K562 (cell line): ENCODE data around the gene GBP5. TPM values are rescaled to one million over a fixed set of nuclear protein-coding genes. Genes with fewer than 3 reads are reported as not detected.

ENCODE experiments used
- ATAC-seq: fragments of 200-7000 bp; cut with Tn5 transposase; 3 replicates; pipeline ENCODE4 v1.9.1; 2020; ENCODE audit warnings: moderate library complexity
- BruUV-seq: library from RNA; stranded (reverse); fragments of 400-500 nt; replicated peaks from 2 replicates; lab custom pipeline; 2021; lab: Mats Ljungman, UMichigan
- CTCF ChIA-PET: fragments of 300-600 bp; formaldehyde crosslinking; extraction: SDS; loops from one replicate; lab custom pipeline; 2021; ENCODE audit warnings: low intra/inter-chr PET ratio; lab: Yijun Ruan, JAX
- POLR2A ChIA-PET: fragments of 300-600, 350-650 bp; sonication (Branson Sonifier 250); formaldehyde crosslinking; extraction: SDS; loops from one replicate; lab custom pipeline; 2021; ENCODE audit warnings: antibody characterized with exemption, inconsistent platforms; lab: Yijun Ruan, JAX
- DNase-seq, 4 experiments: peaks; one replicate each; pipeline versions ENCODE4 v3.0.0 to v3.0.0-alpha.2; 2011 to 2018; ENCODE audit warnings: low spot score in 3 of 4, mixed read lengths in 3 of 4; ENCODE audit errors: extremely low read depth in 1 of 4
- FAIRE-seq: peaks from 2 replicates; lab custom pipeline; 2011; peaks lifted over from hg19 to GRCh38; lab: Jason Lieb, UNC
- H2AFZ ChIP-seq: 2 replicates; pipeline ENCODE4 v1.6.0; 2011; ENCODE audit warnings: low read depth, low read length, control low read depth, inconsistent platforms
- H3K27ac ChIP-seq: fragments of 200-600 bp; 3 replicates; pipeline ENCODE4 v1.8.0; 2011; ENCODE audit warnings: low read depth, mild to moderate bottlenecking, control low read depth, inconsistent platforms, low read length, moderate library complexity, mixed read lengths; ENCODE audit errors: extremely low read depth
- H3K27me3 ChIP-seq, 2 experiments: fragments of 300-600 bp in 1 of 2; 2 replicates in 1 of 2; 3 replicates in 1 of 2; pipeline versions ENCODE4 v1.6.0 to v1.8.0; 2011; ENCODE audit warnings: inconsistent platforms in 2 of 2, low read length in 2 of 2, mild to moderate bottlenecking in 1 of 2, mixed read lengths in 1 of 2, moderate library complexity in 1 of 2; ENCODE audit not compliant: control insufficient read depth in 2 of 2, insufficient read depth in 2 of 2
- H3K36me3 ChIP-seq: fragments of 300-600 bp; 3 replicates; pipeline ENCODE4 v1.8.0; 2011; ENCODE audit warnings: mild to moderate bottlenecking, low read length, inconsistent platforms; ENCODE audit not compliant: control insufficient read depth, insufficient read depth
- H3K4me1 ChIP-seq, 2 experiments: fragments of 200-600 bp in 1 of 2; replicated peaks in 1 of 2; 2 replicates in 1 of 2; 3 replicates in 1 of 2; pipeline versions ENCODE4 v1.5.1 to v1.8.0; 2011; ENCODE audit warnings: inconsistent platforms in 2 of 2, low read length in 2 of 2, mild to moderate bottlenecking in 1 of 2, mixed read lengths in 1 of 2, moderate library complexity in 1 of 2; ENCODE audit not compliant: control insufficient read depth in 2 of 2, insufficient read depth in 2 of 2
- H3K4me2 ChIP-seq: 2 replicates; pipeline ENCODE4 v1.6.1; 2011; ENCODE audit warnings: low read length, control low read depth, inconsistent platforms, mixed read lengths; ENCODE audit not compliant: insufficient read depth
- H3K4me3 ChIP-seq: fragments of 200-600 bp; sonication (generic), shearing (Covaris generic); 2 replicates; pipeline ENCODE4 v1.5.1; 2016; ENCODE audit warnings: control low read depth, inconsistent platforms
- H3K79me2 ChIP-seq: fragments of 200-600 bp; 3 replicates; pipeline ENCODE4 v1.8.0; 2011; ENCODE audit warnings: low read length, inconsistent platforms; ENCODE audit not compliant: control insufficient read depth, insufficient read depth
- H3K9ac ChIP-seq, 2 experiments: 2 replicates each; pipeline versions ENCODE4 v1.6.0 to v1.6.1; 2011; ENCODE audit warnings: low read depth in 2 of 2, low read length in 2 of 2, control low read depth in 1 of 2, inconsistent platforms in 1 of 2, mild to moderate bottlenecking in 1 of 2, mixed read lengths in 1 of 2; ENCODE audit not compliant: insufficient read depth in 1 of 2
- H3K9me1 ChIP-seq: one replicate; pipeline ENCODE4 v1.6.0; 2011; ENCODE audit warnings: inconsistent platforms, mild to moderate bottlenecking, low read length, moderate library complexity; ENCODE audit not compliant: control insufficient read depth, insufficient read depth
- H3K9me3 ChIP-seq: replicated peaks from 2 replicates; pipeline ENCODE4 v1.5.1; 2011; ENCODE audit warnings: low read depth, low read length, inconsistent platforms; ENCODE audit not compliant: control insufficient read depth, insufficient read depth
- H4K20me1 ChIP-seq: replicated peaks from 2 replicates; pipeline ENCODE4 v1.6.1; 2011; ENCODE audit warnings: low read length, inconsistent platforms, mixed read lengths; ENCODE audit not compliant: control insufficient read depth, insufficient read depth
- CEBPB ChIP-seq: fragments of 450-650 bp; IDR thresholded peaks from 2 replicates; pipeline ENCODE4 v1.6.1; 2016; ENCODE audit warnings: missing genetic modification characterization, missing compliant biosample characterization
- CGGBP1 ChIP-seq: fragments of 250-450 bp; sonication (Bioruptor Pico); IDR thresholded peaks from 2 replicates; pipeline ENCODE4 v1.9.0; 2021; ENCODE audit warnings: mild to moderate bottlenecking
- MNT ChIP-seq, 2 experiments: fragments of 450-650 bp; conservative IDR thresholded peaks; 2 replicates each; pipeline ENCODE4 v1.6.1; 2017; ENCODE audit warnings: mild to moderate bottlenecking in 2 of 2, moderate library complexity in 2 of 2
- USF2 ChIP-seq: sonication (generic); formaldehyde crosslinking; IDR thresholded peaks from 2 replicates; pipeline ENCODE4 v1.5.0; 2020; ENCODE audit warnings: missing genetic modification reagents
- WGBS: fragments of 100-300 bp; shearing (Covaris generic); methylation state at CpG from one replicate; pipeline ENCODE4 v1.1.6; 2016; ENCODE audit warnings: low coverage, mixed read lengths; ENCODE audit not compliant: insufficient coverage; ENCODE audit errors: missing lambda C conversion rate; 5-methylcytosine and 5-hydroxymethylcytosine counted together
- in situ Hi-C: fragments of 300-500 bp; cut with MboI; formaldehyde crosslinking; loops from 4 replicates; pipeline ENCODE4 v1.15.0; 2018; ENCODE audit warnings: inconsistent platforms, mixed read lengths
- intact Hi-C: fragments of 100-400 bp; cut with micrococcal nuclease; formaldehyde crosslinking; loops from 2 replicates; pipeline ENCODE4 v1.14.2; 2022
- polyA plus RNA-seq, 8 experiments: library from polyadenylated mRNA; depleted of rRNA in 4 of 8; stranded (reverse) in 5 of 8; unstranded in 3 of 8; fragments of >200 nt; fragmentation: Nextera tagmentation in 2 of 8; fragmentation: Illumina TruSeq in 1 of 8; extraction: Ambion mirVana in 2 of 8; extraction: Trizol in 1 of 8; gene quantifications; 2 replicates each; pipeline versions ENCODE4 v1.2.1 to v1.2.3, GENCODE V29; 2011 to 2014; ENCODE audit warnings: inconsistent platforms in 1 of 8, missing spikeins in 1 of 8
- total RNA-seq, 7 experiments: library from RNA; depleted of rRNA in 6 of 7; stranded (reverse); fragments of >200 nt in 6 of 7; fragmentation: Illumina TruSeq in 2 of 7; extraction: Trizol in 2 of 7; gene quantifications; 2 replicates each; pipeline versions ENCODE4 v1.2.1 to v1.2.3, GENCODE V29; 2011 to 2021; ENCODE audit warnings: low replicate concordance in 1 of 7

Gene GBP5
- total and polyA plus RNA-seq, 9 of the 15 experiments (the other 6 are each of a cell fraction or from before 2014, with no cell fraction given) = 0.23 to 0.91 (median 0.57) TPM

- Histone ChIP-seq H3K27ac (no peak overlapping the region), H3K9ac (no peak overlapping the region), H4K20me1 (no peaks in the 10 kb centered on the region), H3K4me2 (no peak overlapping the region), H3K79me2 (no peaks in the 10 kb centered on the region), H3K27me3 (no peaks in the 10 kb centered on the region), H2AFZ (no peak overlapping the region), H3K4me3 (no peak overlapping the region), H3K36me3 (no peaks in the 10 kb centered on the region), H3K9me1 (no peaks in the 10 kb centered on the region), H3K9me3 (no peaks in the 10 kb centered on the region), H3K4me1 (peaks cover 0 to 4% of the 10 kb centered on the region in 2 experiments; a peak in 1 of 5 replicates)
- ATAC-seq = no peak
- in situ Hi-C loops = no loop called here
- ChIA-PET CTCF (no interaction called here), POLR2A (interaction anchor here (1.2 kb wide), 1 partner anchor 9 kb away, joined by 4 read pairs; no protein-coding TSS in a partner anchor)
- WGBS = 0% methylated on average over 2 of the region's 2 CpGs
- DNase-seq = no peak
- BruUV-seq = no TSS peak
- intact Hi-C loops = no loop called here
- FAIRE-seq = no peak
- TF ChIP-seq USF2 = no peak
- peak; percentile 39; the same call in 1 of the 2 replicates for TF ChIP-seq CEBPB
These were observed 1.8 kb upstream of the GBP5 start for GRCh38 chr1:89274411-89274857.

GRCh38 chr1:89273324-89273778 is 691 bp upstream of the GBP5 start:
- no peak; the same call in 2 of the 3 replicates for ATAC-seq
- Histone ChIP-seq H3K36me3 (no peaks in the 10 kb centered on the region), H3K27me3 (no peaks in the 10 kb centered on the region), H3K4me3 (no peak overlapping the region), H3K4me2 (no peak overlapping the region), H3K79me2 (no peaks in the 10 kb centered on the region)
- BruUV-seq = no TSS peak
- TF ChIP-seq MNT (conservative IDR thresholded peaks at IDR 0.05) (no peak), CGGBP1 (CRISPR knock-in tag) (no peak)
- TF ChIP-seq, all 486 proteins: peak for 0
- DNase-seq (no peak), FAIRE-seq (no peak)
- no peak overlapping the region for H2AFZ ChIP-seq
- no peaks in the 10 kb centered on the region for H3K9me3 ChIP-seq
- intact Hi-C loops = no loop called here
- ChIA-PET CTCF (no interaction called here), POLR2A (no interaction called here)
- 3% methylated on average over 12 of the region's 13 CpGs for WGBS
- in situ Hi-C loops = no loop called here
- H3K9ac ChIP-seq = no peak overlapping the region
- no peaks in the 10 kb centered on the region for H3K9me1 ChIP-seq
- H3K27ac ChIP-seq = no peak overlapping the region
- peaks cover 0 to 4% of the 10 kb centered on the region in 2 experiments; a peak in 1 of 5 replicates for H3K4me1 ChIP-seq
- H4K20me1 ChIP-seq = no peaks in the 10 kb centered on the region
